Measurements from ENCODE around the gene NUPR1.

DNA sequence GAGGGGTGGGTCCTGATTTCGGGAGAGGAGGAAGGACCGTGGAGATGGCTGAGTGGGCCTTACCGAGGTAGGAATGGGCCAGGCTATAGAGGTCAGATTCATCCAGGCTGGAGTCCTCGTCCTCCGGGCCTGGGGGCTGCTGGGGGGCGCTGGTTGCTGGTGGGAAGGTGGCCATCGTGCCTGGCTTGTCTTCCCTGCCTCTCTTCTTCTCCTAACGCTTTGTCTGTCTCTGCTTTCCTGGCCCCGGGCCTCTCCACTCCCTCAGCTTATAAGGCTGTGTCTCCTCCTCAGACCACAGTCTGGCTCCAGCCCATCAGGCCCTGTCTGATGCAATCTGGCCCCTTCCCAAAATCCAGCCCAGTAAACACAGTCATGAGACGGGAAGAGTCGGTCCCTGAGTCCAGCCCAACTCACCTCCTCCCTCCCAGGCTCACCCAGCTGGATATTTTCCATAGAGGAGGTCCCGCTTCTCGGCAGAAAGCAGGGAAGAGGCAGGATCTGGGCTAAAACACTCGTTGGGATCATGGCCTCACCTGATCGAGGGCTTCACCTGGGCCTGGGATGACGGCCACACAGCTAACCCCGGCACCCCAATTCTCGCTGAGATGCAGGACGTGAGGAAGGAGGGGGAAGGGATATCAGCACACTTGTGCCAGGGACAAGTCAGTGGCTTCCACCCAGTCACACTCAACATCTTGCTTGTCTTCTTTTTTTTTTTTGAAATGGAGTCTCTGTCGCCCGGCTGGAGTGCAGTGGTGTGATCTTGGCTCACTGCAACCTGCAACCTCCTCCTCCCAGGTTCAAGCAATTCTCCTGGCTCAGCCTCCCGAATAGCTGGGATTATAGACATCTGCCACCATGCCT, at the start of gene NUPR1:
- TF ChIP-seq, protein P1, sequence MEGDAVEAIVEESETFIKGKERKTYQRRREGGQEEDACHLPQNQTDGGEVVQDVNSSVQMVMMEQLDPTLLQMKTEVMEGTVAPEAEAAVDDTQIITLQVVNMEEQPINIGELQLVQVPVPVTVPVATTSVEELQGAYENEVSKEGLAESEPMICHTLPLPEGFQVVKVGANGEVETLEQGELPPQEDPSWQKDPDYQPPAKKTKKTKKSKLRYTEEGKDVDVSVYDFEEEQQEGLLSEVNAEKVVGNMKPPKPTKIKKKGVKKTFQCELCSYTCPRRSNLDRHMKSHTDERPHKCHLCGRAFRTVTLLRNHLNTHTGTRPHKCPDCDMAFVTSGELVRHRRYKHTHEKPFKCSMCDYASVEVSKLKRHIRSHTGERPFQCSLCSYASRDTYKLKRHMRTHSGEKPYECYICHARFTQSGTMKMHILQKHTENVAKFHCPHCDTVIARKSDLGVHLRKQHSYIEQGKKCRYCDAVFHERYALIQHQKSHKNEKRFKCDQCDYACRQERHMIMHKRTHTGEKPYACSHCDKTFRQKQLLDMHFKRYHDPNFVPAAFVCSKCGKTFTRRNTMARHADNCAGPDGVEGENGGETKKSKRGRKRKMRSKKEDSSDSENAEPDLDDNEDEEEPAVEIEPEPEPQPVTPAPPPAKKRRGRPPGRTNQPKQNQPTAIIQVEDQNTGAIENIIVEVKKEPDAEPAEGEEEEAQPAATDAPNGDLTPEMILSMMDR (IDR thresholded peaks at IDR 0.05 in 2 of 3, conservative IDR thresholded peaks at IDR 0.05 in 1 of 3; ENCODE audit: borderline replicate concordance in 1 of 3, insufficient read depth in 1 of 3, low read depth in 2 of 3, low read length in 2 of 3): no peak
- TF ChIP-seq POLR2AphosphoS5 (IDR thresholded peaks at IDR 0.05; ENCODE audit: low read depth, low read length) (no peak), EZH2 (IDR thresholded peaks at IDR 0.05) (no peak), CEBPB (IDR thresholded peaks at IDR 0.05; ENCODE audit: low read depth) (no peak), TCF7L2 (IDR thresholded peaks at IDR 0.05; ENCODE audit: borderline replicate concordance, extremely low read depth, insufficient read depth, insufficient read length) (no peak), POLR2A (IDR thresholded peaks at IDR 0.05; ENCODE audit: borderline replicate concordance, extremely low read depth, insufficient read depth, insufficient read length) (no peak), YY1 (IDR thresholded peaks at IDR 0.05; ENCODE audit: extremely low read depth, insufficient replicate concordance, low read depth, low read length) (no peak), JUND (IDR thresholded peaks at IDR 0.05) (no peak), EZH2phosphoT487 (IDR thresholded peaks at IDR 0.05; ENCODE audit: borderline replicate concordance) (no peak)
- TF ChIP-seq, protein P2, sequence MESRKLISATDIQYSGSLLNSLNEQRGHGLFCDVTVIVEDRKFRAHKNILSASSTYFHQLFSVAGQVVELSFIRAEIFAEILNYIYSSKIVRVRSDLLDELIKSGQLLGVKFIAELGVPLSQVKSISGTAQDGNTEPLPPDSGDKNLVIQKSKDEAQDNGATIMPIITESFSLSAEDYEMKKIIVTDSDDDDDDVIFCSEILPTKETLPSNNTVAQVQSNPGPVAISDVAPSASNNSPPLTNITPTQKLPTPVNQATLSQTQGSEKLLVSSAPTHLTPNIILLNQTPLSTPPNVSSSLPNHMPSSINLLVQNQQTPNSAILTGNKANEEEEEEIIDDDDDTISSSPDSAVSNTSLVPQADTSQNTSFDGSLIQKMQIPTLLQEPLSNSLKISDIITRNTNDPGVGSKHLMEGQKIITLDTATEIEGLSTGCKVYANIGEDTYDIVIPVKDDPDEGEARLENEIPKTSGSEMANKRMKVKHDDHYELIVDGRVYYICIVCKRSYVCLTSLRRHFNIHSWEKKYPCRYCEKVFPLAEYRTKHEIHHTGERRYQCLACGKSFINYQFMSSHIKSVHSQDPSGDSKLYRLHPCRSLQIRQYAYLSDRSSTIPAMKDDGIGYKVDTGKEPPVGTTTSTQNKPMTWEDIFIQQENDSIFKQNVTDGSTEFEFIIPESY (IDR thresholded peaks at IDR 0.05; ENCODE audit: extremely low read depth, insufficient replicate concordance, low read length): no peak
- TF ChIP-seq, protein P3, sequence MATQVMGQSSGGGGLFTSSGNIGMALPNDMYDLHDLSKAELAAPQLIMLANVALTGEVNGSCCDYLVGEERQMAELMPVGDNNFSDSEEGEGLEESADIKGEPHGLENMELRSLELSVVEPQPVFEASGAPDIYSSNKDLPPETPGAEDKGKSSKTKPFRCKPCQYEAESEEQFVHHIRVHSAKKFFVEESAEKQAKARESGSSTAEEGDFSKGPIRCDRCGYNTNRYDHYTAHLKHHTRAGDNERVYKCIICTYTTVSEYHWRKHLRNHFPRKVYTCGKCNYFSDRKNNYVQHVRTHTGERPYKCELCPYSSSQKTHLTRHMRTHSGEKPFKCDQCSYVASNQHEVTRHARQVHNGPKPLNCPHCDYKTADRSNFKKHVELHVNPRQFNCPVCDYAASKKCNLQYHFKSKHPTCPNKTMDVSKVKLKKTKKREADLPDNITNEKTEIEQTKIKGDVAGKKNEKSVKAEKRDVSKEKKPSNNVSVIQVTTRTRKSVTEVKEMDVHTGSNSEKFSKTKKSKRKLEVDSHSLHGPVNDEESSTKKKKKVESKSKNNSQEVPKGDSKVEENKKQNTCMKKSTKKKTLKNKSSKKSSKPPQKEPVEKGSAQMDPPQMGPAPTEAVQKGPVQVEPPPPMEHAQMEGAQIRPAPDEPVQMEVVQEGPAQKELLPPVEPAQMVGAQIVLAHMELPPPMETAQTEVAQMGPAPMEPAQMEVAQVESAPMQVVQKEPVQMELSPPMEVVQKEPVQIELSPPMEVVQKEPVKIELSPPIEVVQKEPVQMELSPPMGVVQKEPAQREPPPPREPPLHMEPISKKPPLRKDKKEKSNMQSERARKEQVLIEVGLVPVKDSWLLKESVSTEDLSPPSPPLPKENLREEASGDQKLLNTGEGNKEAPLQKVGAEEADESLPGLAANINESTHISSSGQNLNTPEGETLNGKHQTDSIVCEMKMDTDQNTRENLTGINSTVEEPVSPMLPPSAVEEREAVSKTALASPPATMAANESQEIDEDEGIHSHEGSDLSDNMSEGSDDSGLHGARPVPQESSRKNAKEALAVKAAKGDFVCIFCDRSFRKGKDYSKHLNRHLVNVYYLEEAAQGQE (IDR thresholded peaks at IDR 0.05; ENCODE audit: low read depth): no peak

Data from HCT116 (cell line).